Activated naive CD4-positive, alpha-beta T cell treated with anti-CD3 and anti-CD28 coated beads, Interleukin-2, amount 10 ng/mL, durations not matched to agents 5 hours and 36 hours (primary cell): Measurements from ENCODE around the gene POLR1F. TPM values are rescaled to one million over a fixed set of nuclear protein-coding genes. Genes with fewer than 3 reads are reported as not detected.

Source experiments
- microRNA-seq: library from miRNA; unstranded; fragments of <30 nt; microRNA quantifications from one replicate; pipeline ENCODE4 v1.2.0, GENCODE V29; 2022; ENCODE audit warnings: borderline microRNAs expressed, borderline replicate concordance
- total RNA-seq, 2 experiments: library from RNA; stranded (reverse); gene quantifications; one replicate each; pipeline ENCODE4 v1.2.3, GENCODE V29; 2021

Gene POLR1F, protein sequence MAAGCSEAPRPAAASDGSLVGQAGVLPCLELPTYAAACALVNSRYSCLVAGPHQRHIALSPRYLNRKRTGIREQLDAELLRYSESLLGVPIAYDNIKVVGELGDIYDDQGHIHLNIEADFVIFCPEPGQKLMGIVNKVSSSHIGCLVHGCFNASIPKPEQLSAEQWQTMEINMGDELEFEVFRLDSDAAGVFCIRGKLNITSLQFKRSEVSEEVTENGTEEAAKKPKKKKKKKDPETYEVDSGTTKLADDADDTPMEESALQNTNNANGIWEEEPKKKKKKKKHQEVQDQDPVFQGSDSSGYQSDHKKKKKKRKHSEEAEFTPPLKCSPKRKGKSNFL
- 10 to 100 TPM; 16.3 to 17.4 TPM for total RNA-seq

DNA sequence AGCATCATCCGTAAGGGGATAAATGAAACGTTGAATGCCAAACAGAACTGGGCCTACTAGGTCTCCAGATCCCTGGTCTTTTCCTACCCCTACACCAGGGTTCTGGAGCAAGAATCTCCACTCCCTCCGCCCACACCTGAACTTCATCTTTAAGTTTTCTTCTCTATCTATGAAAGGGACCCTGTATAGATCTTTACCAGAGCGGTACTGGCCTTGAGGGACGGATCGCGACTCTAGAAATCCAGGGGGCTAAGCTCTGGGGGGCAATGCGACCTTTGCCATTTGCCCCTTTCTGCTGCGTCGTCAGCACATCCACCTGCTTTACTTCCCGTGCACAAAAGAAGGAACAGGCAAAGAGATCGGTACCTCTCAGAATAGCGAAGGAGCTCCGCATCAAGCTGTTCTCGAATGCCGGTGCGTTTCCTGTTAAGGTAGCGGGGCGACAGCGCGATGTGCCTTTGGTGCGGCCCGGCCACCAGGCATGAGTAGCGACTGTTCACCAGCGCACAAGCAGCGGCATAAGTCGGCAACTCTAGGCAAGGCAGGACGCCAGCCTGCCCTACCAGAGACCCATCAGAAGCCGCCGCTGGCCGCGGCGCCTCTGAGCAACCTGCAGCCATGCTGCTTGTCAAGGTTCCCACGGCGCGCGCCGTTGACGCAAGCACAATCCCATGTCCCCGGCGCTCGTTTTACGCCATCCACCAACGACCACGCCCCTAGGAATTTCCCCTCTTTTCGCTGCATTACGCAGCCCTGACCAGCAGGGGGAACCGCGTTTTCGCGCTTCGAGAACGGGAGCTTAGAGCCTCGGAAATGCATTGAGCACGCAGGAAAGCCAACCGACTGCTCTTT is at the start of gene POLR1F:
TSS of gene POLR1F (minus strand) at position 641 of the 852 bp plus-strand sequence. CDS start at position 620, 21 bp downstream.

Small RNA genes within 50 kb of the gene (microRNA-seq; reads per million reads assigned to microRNA genes)
- gene MIR3146, result 0.83 reads per million

Other genes with a start within 250 kb of the POLR1F start
- gene TMEM196, start 64.6 kb upstream of the POLR1F start, total RNA-seq, result not detected